H9 (cell line): ENCODE results near the gene AQP5. TPM values are rescaled to one million over a fixed set of nuclear protein-coding genes. Genes with fewer than 3 reads are reported as not detected.

Source experiments
- DNase-seq: peaks from one replicate; pipeline ENCODE4 v3.0.0-alpha.2; 2017
- H2AFZ ChIP-seq: one replicate; pipeline ENCODE4 v1.6.1; 2013; ENCODE audit warnings: mild to moderate bottlenecking, low read length, control low read depth, moderate library complexity
- H2AK5ac ChIP-seq: 2 replicates; pipeline ENCODE4 v1.6.1; 2013; ENCODE audit warnings: low read length, control low read depth, mixed read lengths; ENCODE audit not compliant: insufficient read length
- H2BK120ac ChIP-seq: one replicate; pipeline ENCODE4 v1.6.1; 2013; ENCODE audit warnings: low read depth, mild to moderate bottlenecking, low read length, control low read depth, inconsistent platforms; ENCODE audit not compliant: poor library complexity, severe bottlenecking
- H2BK12ac ChIP-seq: 2 replicates; pipeline ENCODE4 v1.6.1; 2013; ENCODE audit warnings: low read length, control low read depth, mixed read lengths, low read depth; ENCODE audit not compliant: insufficient read length
- H2BK15ac ChIP-seq: 2 replicates; pipeline ENCODE4 v1.6.1; 2013; ENCODE audit warnings: low read depth, low read length, control low read depth
- H2BK20ac ChIP-seq: one replicate; pipeline ENCODE4 v1.6.1; 2013; ENCODE audit warnings: low read depth, mild to moderate bottlenecking, low read length, control low read depth, inconsistent platforms; ENCODE audit not compliant: poor library complexity, severe bottlenecking
- H2BK5ac ChIP-seq: 2 replicates; pipeline ENCODE4 v1.6.1; 2013; ENCODE audit warnings: low read length, control low read depth, mixed read lengths; ENCODE audit not compliant: insufficient read length
- H3K14ac ChIP-seq: 2 replicates; pipeline ENCODE4 v1.6.1; 2013; ENCODE audit warnings: low read length, control low read depth; ENCODE audit not compliant: insufficient read depth
- H3K18ac ChIP-seq: 2 replicates; pipeline ENCODE4 v1.6.1; 2013; ENCODE audit warnings: low read depth, mild to moderate bottlenecking, mixed read lengths, low read length, control low read depth; ENCODE audit not compliant: insufficient read length
- H3K23ac ChIP-seq: 2 replicates; pipeline ENCODE4 v1.6.1; 2013; ENCODE audit warnings: low read length, control low read depth, mixed read lengths, low read depth; ENCODE audit not compliant: insufficient read length
- H3K23me2 ChIP-seq: 2 replicates; pipeline ENCODE4 v1.6.1; 2013; ENCODE audit warnings: low read depth, mild to moderate bottlenecking, mixed read lengths, low read length, control low read depth; ENCODE audit not compliant: insufficient read length, poor library complexity, severe bottlenecking
- H3K27ac ChIP-seq: 2 replicates; pipeline ENCODE4 v1.5.1; 2013; ENCODE audit warnings: low read length, control low read depth, mixed read lengths, low read depth; ENCODE audit not compliant: insufficient read length
- H3K27me3 ChIP-seq: 2 replicates; pipeline ENCODE4 v1.6.1; 2013; ENCODE audit warnings: low read length, control low read depth, inconsistent platforms; ENCODE audit not compliant: insufficient read depth
- H3K4ac ChIP-seq: 2 replicates; pipeline ENCODE4 v1.6.1; 2013; ENCODE audit warnings: low read depth, mild to moderate bottlenecking, control low read depth, inconsistent platforms, low read length, moderate library complexity
- H3K4me1 ChIP-seq: 2 replicates; pipeline ENCODE4 v1.6.1; 2013; ENCODE audit warnings: low read length, control low read depth, inconsistent platforms; ENCODE audit not compliant: insufficient read depth
- H3K4me2 ChIP-seq: 2 replicates; pipeline ENCODE4 v1.6.1; 2013; ENCODE audit warnings: low read length, control low read depth, mixed read lengths; ENCODE audit not compliant: insufficient read length, insufficient read depth
- H3K56ac ChIP-seq: 2 replicates; pipeline ENCODE4 v1.6.1; 2013; ENCODE audit warnings: low read depth, mild to moderate bottlenecking, mixed read lengths, low read length, control low read depth; ENCODE audit not compliant: insufficient read length
- H3K79me1 ChIP-seq: 2 replicates; pipeline ENCODE4 v1.6.1; 2013; ENCODE audit warnings: low read depth, mild to moderate bottlenecking, moderate library complexity, low read length, control low read depth, inconsistent platforms; ENCODE audit not compliant: insufficient read depth, poor library complexity, severe bottlenecking
- H3K79me2 ChIP-seq: 2 replicates; pipeline ENCODE4 v1.6.1; 2013; ENCODE audit warnings: low read length, control low read depth, inconsistent platforms; ENCODE audit not compliant: insufficient read depth
- H3K9ac ChIP-seq: 2 replicates; pipeline ENCODE4 v1.6.1; 2013; ENCODE audit warnings: low read length, control low read depth, mixed read lengths; ENCODE audit not compliant: insufficient read length; ENCODE audit errors: extremely low read depth
- H3K9me3 ChIP-seq: one replicate; pipeline ENCODE4 v1.6.1; 2013; ENCODE audit warnings: low read depth, low read length, inconsistent platforms; ENCODE audit not compliant: control insufficient read depth
- H3T11ph ChIP-seq: one replicate; pipeline ENCODE4 v1.6.1; 2013; ENCODE audit warnings: mild to moderate bottlenecking, low read length, control low read depth, inconsistent platforms
- H4K20me1 ChIP-seq: one replicate; pipeline ENCODE4 v1.6.1; 2013; ENCODE audit not compliant: control insufficient read depth, insufficient read length, insufficient read depth
- H4K5ac ChIP-seq: 2 replicates; pipeline ENCODE4 v1.6.1; 2013; ENCODE audit warnings: low read depth, mild to moderate bottlenecking, mixed read lengths, low read length, control low read depth; ENCODE audit not compliant: insufficient read length
- H4K8ac ChIP-seq: replicated peaks from 2 replicates; pipeline ENCODE4 v1.6.1; 2013; ENCODE audit warnings: low read length, control low read depth, mixed read lengths, low read depth; ENCODE audit not compliant: insufficient read length
- H4K91ac ChIP-seq: 2 replicates; pipeline ENCODE4 v1.6.1; 2013; ENCODE audit warnings: low read depth, mild to moderate bottlenecking, moderate library complexity, mixed read lengths, low read length, control low read depth; ENCODE audit not compliant: insufficient read length
- H3K27ac Mint-ChIP-seq, 3 experiments: 2 replicates in 2 of 3; 3 replicates in 1 of 3; pipeline ENCODE4 v1.8.0; 2020 to 2021; ENCODE audit warnings: mixed read lengths in 3 of 3, mild to moderate bottlenecking in 1 of 3, moderate library complexity in 1 of 3
- H3K27me3 Mint-ChIP-seq: 2 replicates; pipeline ENCODE4 v1.8.0; 2021; ENCODE audit warnings: low read depth, mild to moderate bottlenecking, moderate library complexity, mixed read lengths
- H3K36me3 Mint-ChIP-seq, 3 experiments: 2 replicates in 2 of 3; 3 replicates in 1 of 3; pipeline ENCODE4 v1.8.0; 2020 to 2021; ENCODE audit warnings: low read depth in 3 of 3, mixed read lengths in 3 of 3; ENCODE audit not compliant: insufficient read depth in 1 of 3
- H3K4me1 Mint-ChIP-seq, 2 experiments: 2 replicates each; pipeline ENCODE4 v1.8.0; 2020; ENCODE audit warnings: mixed read lengths in 2 of 2
- H3K4me3 Mint-ChIP-seq, 2 experiments: 2 replicates in 1 of 2; 3 replicates in 1 of 2; pipeline ENCODE4 v1.8.0; 2020 to 2021; ENCODE audit warnings: mild to moderate bottlenecking in 2 of 2, mixed read lengths in 2 of 2, moderate library complexity in 1 of 2
- H3K9me3 Mint-ChIP-seq, 2 experiments: 2 replicates in 1 of 2; 3 replicates in 1 of 2; pipeline ENCODE4 v1.8.0; 2020; ENCODE audit warnings: mild to moderate bottlenecking in 2 of 2, mixed read lengths in 2 of 2, moderate library complexity in 1 of 2
- CTCF ChIP-seq: fragments of 200-600 bp; sonication (generic); conservative IDR thresholded peaks from 3 replicates; pipeline ENCODE4 v1.8.0; 2021; ENCODE audit warnings: antibody characterized with exemption, mild to moderate bottlenecking
- WGBS: extraction: QIAGEN DNeasy Blood & Tissue Kit; methylation state at CpG from one replicate; pipeline ENCODE4 v1.1.7; 2013; ENCODE audit warnings: missing lambda C conversion rate, low lambda C conversion rate, mixed read lengths; ENCODE audit not compliant: insufficient read length; ENCODE audit errors: extremely low coverage; 5-methylcytosine and 5-hydroxymethylcytosine counted together
- total RNA-seq: library from RNA; stranded (reverse); gene quantifications from 2 replicates; pipeline ENCODE4 v1.2.1, GENCODE V29; 2021

AQP5 gene
- total RNA-seq, 1 experiment from 2014 or later, result 2.8 TPM

DNA sequence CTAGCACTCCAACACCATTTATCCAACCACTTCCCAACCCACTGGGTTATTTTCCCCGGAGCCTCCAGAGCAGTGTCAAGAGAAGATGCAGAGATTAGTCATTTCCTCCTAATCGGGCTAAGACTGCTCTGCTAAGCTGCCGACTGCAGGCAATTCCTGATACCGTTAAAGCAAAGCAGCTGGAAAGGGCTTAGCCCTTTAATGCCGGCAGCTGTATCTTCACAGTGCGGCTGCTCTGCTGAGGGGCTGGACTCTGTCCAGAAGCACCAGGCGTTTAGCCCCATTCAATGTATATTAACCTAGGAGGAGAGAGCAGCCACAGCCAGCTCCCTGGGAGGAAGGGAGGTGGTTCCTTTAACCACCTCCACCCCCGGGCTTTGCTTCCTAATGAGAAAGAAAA is 22.2 kb downstream of the AQP5 start:
- Mint-ChIP-seq H3K9me3 (no peaks in the 10 kb centered on the region), H3K27me3 (no peaks in the 10 kb centered on the region), H3K4me1 (peaks cover 37 to 45% of the 10 kb centered on the region in 2 experiments), H3K4me3 (no peak overlapping the region), H3K27ac (no peak overlapping the region; a peak in 1 of 7 replicates), H3K36me3 (peaks cover 4 to 11% (median 10%) of the 10 kb centered on the region in 3 experiments; a peak in 5 of 7 replicates)
- H4K91ac ChIP-seq, result no peak overlapping the region
- no peak overlapping the region for H2AK5ac ChIP-seq
- no peak overlapping the region for H3K9ac ChIP-seq
- no peak overlapping the region for H3K56ac ChIP-seq
- no peaks in the 10 kb centered on the region; the same call in 1 of the 2 replicates for H3K4me1 ChIP-seq
- H3K14ac ChIP-seq, result no peak overlapping the region
- H4K8ac ChIP-seq, result no peak overlapping the region
- no peak for TF ChIP-seq CTCF
- no peak overlapping the region for H4K5ac ChIP-seq
- H3K18ac ChIP-seq, result no peak overlapping the region
- no peak overlapping the region for H2BK15ac ChIP-seq
- H2AFZ ChIP-seq, result no peak overlapping the region
- H3K4ac ChIP-seq, result no peak overlapping the region
- H3K27ac ChIP-seq, result no peak overlapping the region
- no peaks in the 10 kb centered on the region for H3K79me2 ChIP-seq
- H2BK20ac ChIP-seq, result no peak overlapping the region
- H3K9me3 ChIP-seq, result no peaks in the 10 kb centered on the region
- H2BK12ac ChIP-seq, result no peak overlapping the region
- no peak overlapping the region for H3T11ph ChIP-seq
- DNase-seq, result no peak
- WGBS, result no CpG with 5 or more reads among the region's 8 CpGs
- no peaks in the 10 kb centered on the region for H3K79me1 ChIP-seq
- no peaks in the 10 kb centered on the region for H3K27me3 ChIP-seq
- no peak overlapping the region for H2BK120ac ChIP-seq
- no peak overlapping the region for H2BK5ac ChIP-seq
- no peaks in the 10 kb centered on the region for H3K23me2 ChIP-seq
- no peaks in the 10 kb centered on the region for H4K20me1 ChIP-seq
- no peak overlapping the region for H3K4me2 ChIP-seq
- no peak overlapping the region for H3K23ac ChIP-seq
